ENCODE data around the gene TENT4B. TPM values are rescaled to one million over a fixed set of nuclear protein-coding genes. Genes with fewer than 3 reads are reported as not detected.
A peak's percentile ranks its signal among the peaks of the same experiment; 100 is the strongest.

TENT4B gene
- total RNA-seq, 4 donors from 2014 or later, result 10.7 to 15.6 (median 13.2) TPM

DNA sequence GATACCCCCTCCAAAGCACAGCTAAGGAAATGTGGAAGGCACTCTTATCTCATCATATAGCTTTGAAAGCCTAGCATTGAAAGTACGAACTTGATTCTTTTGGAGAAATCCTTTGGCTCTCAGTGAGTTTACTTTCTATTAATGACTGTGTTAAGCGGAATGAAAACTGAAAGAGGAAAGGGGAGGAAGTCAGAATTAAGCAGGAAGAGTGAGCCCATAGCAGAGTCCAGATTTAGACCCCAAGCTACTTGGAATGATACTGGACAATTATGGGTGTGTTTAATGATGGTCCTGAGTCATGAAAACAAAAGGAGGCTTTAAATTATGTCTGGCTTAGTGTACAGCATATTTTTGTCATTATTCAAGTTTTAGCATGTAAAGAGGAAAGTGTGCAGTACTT lies 42.2 kb downstream of the TENT4B start:
- ATAC-seq (ENCODE audit: low FRiP score) (no peak), DNase-seq (ENCODE audit: low spot score) (no peak)
- TF ChIP-seq, protein P1, sequence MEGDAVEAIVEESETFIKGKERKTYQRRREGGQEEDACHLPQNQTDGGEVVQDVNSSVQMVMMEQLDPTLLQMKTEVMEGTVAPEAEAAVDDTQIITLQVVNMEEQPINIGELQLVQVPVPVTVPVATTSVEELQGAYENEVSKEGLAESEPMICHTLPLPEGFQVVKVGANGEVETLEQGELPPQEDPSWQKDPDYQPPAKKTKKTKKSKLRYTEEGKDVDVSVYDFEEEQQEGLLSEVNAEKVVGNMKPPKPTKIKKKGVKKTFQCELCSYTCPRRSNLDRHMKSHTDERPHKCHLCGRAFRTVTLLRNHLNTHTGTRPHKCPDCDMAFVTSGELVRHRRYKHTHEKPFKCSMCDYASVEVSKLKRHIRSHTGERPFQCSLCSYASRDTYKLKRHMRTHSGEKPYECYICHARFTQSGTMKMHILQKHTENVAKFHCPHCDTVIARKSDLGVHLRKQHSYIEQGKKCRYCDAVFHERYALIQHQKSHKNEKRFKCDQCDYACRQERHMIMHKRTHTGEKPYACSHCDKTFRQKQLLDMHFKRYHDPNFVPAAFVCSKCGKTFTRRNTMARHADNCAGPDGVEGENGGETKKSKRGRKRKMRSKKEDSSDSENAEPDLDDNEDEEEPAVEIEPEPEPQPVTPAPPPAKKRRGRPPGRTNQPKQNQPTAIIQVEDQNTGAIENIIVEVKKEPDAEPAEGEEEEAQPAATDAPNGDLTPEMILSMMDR (IDR thresholded peaks at IDR 0.05), result no peak

DNA sequence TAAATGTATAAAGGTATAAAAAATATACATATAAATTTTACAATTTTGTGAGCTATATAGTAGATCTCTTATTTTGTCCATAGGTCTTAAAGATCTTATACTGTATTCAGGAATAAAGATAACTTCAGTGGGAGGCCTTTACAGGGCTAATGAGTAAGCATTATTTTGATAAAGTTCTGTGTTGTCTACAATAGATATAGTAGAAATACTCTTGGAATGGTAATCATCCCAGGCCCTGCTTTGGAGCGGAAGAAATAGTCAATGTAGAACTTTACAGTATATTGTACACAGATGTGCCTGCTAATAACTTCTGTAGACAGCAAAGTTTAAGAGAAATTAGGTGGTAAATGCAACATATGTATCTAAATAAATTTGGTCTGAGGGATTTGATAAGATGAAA lies 42.6 kb downstream of the TENT4B start:
- TF ChIP-seq, protein P1 (IDR thresholded peaks at IDR 0.05), result no peak
- DNase-seq (ENCODE audit: low spot score) (no peak), ATAC-seq (ENCODE audit: low FRiP score) (no peak)

DNA sequence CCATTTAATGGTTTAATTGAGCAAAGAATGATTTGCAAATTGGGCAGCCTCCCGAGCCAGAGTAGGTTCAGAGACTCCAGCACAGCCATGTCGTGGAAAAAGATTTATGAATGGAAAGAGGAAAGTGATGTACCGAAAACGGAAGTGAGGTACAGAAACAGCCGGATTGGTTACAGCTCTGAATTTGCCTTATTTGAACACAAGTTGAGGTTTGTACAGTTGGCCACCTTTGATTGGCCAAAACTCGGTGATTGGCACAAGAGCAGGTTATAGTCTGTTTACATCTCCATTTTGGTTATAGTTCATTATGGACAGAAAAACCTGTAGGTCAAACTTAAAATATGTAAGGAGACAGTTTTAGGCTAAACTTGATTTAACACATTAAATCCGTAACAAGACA lies 44.5 kb downstream of the TENT4B start:
- TF ChIP-seq, protein P1 (IDR thresholded peaks at IDR 0.05), result no peak
- ATAC-seq (ENCODE audit: low FRiP score), result no peak
- no peak for DNase-seq (ENCODE audit: low spot score)

DNA sequence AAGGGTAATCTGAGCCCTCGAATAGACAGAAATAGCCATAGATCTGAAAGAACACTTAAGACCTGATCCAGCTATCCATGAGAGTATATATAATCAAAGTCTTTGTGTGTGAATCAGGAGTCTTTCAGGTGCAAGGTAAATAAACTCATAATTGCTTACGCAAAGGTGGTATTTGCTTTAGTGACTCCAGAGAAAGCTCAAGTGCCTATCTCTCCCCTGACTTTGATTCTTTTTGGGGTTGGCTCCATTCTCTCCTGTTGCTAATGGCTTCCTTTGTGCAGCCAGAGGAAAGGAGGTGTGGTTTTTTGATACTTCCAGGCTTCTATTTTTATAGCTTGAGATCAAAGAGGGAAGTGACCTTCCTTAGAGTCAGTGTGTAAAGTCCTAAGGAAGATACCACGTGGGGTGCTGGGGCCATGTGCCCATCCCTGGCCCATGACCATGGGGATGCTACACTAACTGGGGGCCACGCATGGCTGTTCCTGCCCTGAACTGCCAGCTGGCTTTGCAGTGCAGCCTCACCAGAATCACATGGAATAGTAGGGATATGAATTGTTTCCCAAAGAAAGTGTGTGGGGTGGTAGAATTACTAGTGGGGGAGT lies 45.8 kb downstream of the TENT4B start:
- TF ChIP-seq, protein P1 (IDR thresholded peaks at IDR 0.05), result no peak
- DNase-seq (ENCODE audit: low spot score), result no peak
- ATAC-seq (ENCODE audit: low FRiP score), result no peak

DNA sequence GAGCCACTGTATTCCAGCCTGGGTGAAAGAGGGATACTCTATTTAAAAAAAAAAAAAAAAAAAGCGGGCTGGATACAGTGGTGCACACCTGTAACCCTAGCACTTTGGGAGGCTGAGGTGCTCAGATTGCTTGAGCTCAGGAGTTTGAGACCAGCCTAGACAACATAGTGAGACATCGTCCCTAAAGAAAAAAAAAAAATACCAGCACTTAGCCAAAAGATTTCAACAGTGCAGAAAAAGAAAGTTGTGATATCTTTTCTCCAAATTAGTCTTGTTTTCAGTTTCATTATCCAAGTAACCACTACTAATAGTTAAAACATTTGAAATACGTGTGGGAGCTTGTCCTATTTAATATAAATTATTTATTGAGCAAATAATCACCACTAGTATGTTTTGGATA lies 48.7 kb downstream of the TENT4B start:
- TF ChIP-seq, protein P1 (IDR thresholded peaks at IDR 0.05), result no peak
- DNase-seq (ENCODE audit: low spot score), result no peak
- ATAC-seq (ENCODE audit: low FRiP score), result peak; percentile 65

DNA sequence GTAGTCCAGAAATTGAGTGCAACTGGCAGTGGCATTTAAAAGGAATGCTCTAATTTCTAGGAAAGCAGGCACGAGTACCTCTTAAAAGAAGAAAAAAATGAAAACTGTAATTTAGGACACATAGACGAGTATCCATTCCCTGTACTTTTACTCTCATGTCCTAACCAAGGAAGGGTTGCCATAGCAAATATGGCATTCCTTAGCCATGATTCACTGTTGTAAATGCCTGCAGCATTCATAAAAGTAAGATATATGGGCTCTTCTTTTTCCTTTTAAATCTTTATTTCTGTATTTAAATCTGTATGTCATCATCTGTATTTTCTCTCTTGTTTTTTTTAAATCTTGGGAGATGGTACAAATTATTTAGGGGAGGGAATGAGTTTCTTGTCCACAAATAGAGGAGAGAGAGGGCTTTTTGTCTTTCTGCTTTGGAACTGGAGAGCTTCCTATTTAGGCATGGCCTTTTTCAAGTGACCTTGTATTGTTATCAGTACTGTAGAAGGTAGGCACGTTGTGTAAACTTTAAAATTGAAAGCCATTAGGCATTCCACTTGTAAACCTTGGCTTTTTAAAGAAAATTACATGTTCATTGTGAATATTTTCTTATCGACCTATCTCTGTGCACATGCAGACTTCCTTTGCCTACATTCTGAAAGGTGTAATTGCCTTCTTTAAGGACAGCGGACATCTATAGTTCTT lies 50.0 kb downstream of the TENT4B start:
- ATAC-seq (ENCODE audit: low FRiP score) (peak; percentile 85), DNase-seq (ENCODE audit: low spot score) (no peak)
- TF ChIP-seq, protein P1 (IDR thresholded peaks at IDR 0.05), result no peak

DNA sequence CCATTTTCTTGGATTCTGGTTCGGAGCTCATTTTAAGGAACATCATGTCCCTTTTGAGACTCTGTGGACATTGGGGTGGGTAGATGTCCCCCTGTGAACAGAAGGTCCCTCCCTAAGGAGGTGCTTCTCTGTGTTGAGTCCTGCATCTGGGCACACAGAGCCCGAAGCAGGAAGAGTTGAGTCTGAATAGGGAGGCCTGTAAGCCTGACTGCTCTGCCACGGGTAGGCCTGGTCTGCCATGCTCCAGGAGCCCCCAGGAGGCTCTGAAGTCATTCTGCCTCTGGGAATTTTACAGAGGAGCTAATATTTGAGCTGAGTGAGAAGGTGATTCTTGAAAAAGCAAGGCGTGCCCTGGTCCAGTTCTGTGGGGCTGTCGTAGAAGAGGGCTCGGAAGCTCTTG lies 50.6 kb downstream of the TENT4B start:
- DNase-seq (ENCODE audit: low spot score) (no peak), ATAC-seq (ENCODE audit: low FRiP score) (no peak)
- TF ChIP-seq, protein P1 (IDR thresholded peaks at IDR 0.05), result no peak

All from omental fat pad (tissue), 4 donors.